ENCODE results near the gene RELN. TPM values are rescaled to one million over a fixed set of nuclear protein-coding genes. Genes with fewer than 3 reads are reported as not detected.

The RELN gene
- total RNA-seq, 1 experiment from 2014 or later: 0.20 TPM

DNA sequence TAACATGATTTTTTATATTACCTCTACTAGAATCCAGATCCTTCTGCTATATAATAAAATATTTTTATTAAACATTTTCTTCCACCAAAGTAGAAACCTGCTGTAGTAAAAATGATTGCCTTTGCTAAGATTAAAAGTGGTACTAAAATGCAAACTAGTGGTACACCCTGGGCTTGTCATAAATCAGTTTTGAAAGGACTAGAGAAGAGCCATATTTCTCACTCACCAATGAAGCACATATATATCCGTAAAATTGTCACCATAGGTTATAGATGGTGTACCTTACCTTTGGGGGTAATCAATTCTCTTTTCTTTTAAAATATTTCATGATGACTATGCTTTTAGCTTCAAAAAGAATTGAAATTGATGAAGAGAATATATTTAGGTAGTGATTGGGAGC lies 290.4 kb downstream of the RELN start:
- Histone ChIP-seq H3K4me1 (ENCODE audit: control insufficient read depth in 1 of 2, insufficient read depth in 2 of 2, low read length in 2 of 2) (no peaks in the 10 kb centered on the region), H3K4me3 (replicated peaks in 1 of 2; ENCODE audit: low read depth in 1 of 2, low read length in 2 of 2) (no peak overlapping the region), H3K9me2 (ENCODE audit: insufficient read depth) (no peaks in the 10 kb centered on the region), H3K9me3 (ENCODE audit: control insufficient read depth in 1 of 2, insufficient read depth in 1 of 2, low read depth in 1 of 2, low read length in 2 of 2) (no peaks in the 10 kb centered on the region), H3K79me2 (ENCODE audit: insufficient read depth, low read length) (no peaks in the 10 kb centered on the region), H4K20me1 (ENCODE audit: insufficient read depth) (no peaks in the 10 kb centered on the region), H3K27ac (ENCODE audit: low read depth, low read length) (no peak overlapping the region), H3K27me3 (ENCODE audit: insufficient read depth, low read length) (peaks cover 43% of the 10 kb centered on the region), H3K4me2 (ENCODE audit: low read length) (no peak overlapping the region), H2AFZ (ENCODE audit: low read depth, low read length, poor library complexity, severe bottlenecking) (no peak overlapping the region), H3K36me3 (ENCODE audit: control insufficient read depth in 1 of 2, insufficient read depth in 2 of 2, low read length in 2 of 2) (no peaks in the 10 kb centered on the region), H3K9ac (ENCODE audit: low read length) (no peak overlapping the region)
- TF ChIP-seq ELF1 (IDR thresholded peaks at IDR 0.05; ENCODE audit: borderline replicate concordance, low read depth): no peak
- TF ChIP-seq CBX3 (IDR thresholded peaks at IDR 0.05; ENCODE audit: low read depth): no peak
- TF ChIP-seq POLR2A (IDR thresholded peaks at IDR 0.05; ENCODE audit: borderline replicate concordance, extremely low read depth, insufficient read depth, insufficient read length): no peak
- TF ChIP-seq TCF7L2 (IDR thresholded peaks at IDR 0.05; ENCODE audit: borderline replicate concordance, extremely low read depth, insufficient read depth, insufficient read length): no peak
- no peak for TF ChIP-seq SP1 (IDR thresholded peaks at IDR 0.05; ENCODE audit: low read depth)
- TF ChIP-seq EZH2 (IDR thresholded peaks at IDR 0.05): no peak
- TF ChIP-seq, protein P1, sequence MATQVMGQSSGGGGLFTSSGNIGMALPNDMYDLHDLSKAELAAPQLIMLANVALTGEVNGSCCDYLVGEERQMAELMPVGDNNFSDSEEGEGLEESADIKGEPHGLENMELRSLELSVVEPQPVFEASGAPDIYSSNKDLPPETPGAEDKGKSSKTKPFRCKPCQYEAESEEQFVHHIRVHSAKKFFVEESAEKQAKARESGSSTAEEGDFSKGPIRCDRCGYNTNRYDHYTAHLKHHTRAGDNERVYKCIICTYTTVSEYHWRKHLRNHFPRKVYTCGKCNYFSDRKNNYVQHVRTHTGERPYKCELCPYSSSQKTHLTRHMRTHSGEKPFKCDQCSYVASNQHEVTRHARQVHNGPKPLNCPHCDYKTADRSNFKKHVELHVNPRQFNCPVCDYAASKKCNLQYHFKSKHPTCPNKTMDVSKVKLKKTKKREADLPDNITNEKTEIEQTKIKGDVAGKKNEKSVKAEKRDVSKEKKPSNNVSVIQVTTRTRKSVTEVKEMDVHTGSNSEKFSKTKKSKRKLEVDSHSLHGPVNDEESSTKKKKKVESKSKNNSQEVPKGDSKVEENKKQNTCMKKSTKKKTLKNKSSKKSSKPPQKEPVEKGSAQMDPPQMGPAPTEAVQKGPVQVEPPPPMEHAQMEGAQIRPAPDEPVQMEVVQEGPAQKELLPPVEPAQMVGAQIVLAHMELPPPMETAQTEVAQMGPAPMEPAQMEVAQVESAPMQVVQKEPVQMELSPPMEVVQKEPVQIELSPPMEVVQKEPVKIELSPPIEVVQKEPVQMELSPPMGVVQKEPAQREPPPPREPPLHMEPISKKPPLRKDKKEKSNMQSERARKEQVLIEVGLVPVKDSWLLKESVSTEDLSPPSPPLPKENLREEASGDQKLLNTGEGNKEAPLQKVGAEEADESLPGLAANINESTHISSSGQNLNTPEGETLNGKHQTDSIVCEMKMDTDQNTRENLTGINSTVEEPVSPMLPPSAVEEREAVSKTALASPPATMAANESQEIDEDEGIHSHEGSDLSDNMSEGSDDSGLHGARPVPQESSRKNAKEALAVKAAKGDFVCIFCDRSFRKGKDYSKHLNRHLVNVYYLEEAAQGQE (IDR thresholded peaks at IDR 0.05; ENCODE audit: low read depth): no peak
- no peak for TF ChIP-seq ZNF274 (IDR thresholded peaks at IDR 0.05; ENCODE audit: low read depth, low read length)
- TF ChIP-seq, protein P2, sequence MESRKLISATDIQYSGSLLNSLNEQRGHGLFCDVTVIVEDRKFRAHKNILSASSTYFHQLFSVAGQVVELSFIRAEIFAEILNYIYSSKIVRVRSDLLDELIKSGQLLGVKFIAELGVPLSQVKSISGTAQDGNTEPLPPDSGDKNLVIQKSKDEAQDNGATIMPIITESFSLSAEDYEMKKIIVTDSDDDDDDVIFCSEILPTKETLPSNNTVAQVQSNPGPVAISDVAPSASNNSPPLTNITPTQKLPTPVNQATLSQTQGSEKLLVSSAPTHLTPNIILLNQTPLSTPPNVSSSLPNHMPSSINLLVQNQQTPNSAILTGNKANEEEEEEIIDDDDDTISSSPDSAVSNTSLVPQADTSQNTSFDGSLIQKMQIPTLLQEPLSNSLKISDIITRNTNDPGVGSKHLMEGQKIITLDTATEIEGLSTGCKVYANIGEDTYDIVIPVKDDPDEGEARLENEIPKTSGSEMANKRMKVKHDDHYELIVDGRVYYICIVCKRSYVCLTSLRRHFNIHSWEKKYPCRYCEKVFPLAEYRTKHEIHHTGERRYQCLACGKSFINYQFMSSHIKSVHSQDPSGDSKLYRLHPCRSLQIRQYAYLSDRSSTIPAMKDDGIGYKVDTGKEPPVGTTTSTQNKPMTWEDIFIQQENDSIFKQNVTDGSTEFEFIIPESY (IDR thresholded peaks at IDR 0.05; ENCODE audit: extremely low read depth, insufficient replicate concordance, low read length): no peak
- no peak for TF ChIP-seq SIN3A (IDR thresholded peaks at IDR 0.05; ENCODE audit: low read depth)
- TF ChIP-seq FOSL1 (IDR thresholded peaks at IDR 0.05; ENCODE audit: low read depth): no peak
- no peak for TF ChIP-seq CEBPB (IDR thresholded peaks at IDR 0.05; ENCODE audit: low read depth)
- TF ChIP-seq EGR1 (IDR thresholded peaks at IDR 0.05; ENCODE audit: low read depth): no peak
- CTCF ChIA-PET: no interaction called here
- intact Hi-C loops (cut with micrococcal nuclease): no loop called here
- RAD21 ChIA-PET (ENCODE audit: low non-redundant PET in 1 of 2, low total read pairs in 2 of 2, uncharacterized antibody in 2 of 2, unreplicated experiment in 2 of 2): no interaction called here
- ATAC-seq (no peak), DNase-seq (ENCODE audit: low read depth, low spot score) (no peak)
- BruUV-seq (replicated peaks): no TSS peak
- POLR2A ChIA-PET: no interaction called here

All from HCT116 (cell line).